Skeletal muscle cell (primary cell): ENCODE measurements around the gene MPHOSPH8.
"Not testable (repeated sequence)": the region's sequence is repeated elsewhere in the genome, so short reads cannot be mapped to it uniquely, and the experiment has no call there.

Experiments
- DNase-seq: peaks from one replicate; pipeline ENCODE4 v3.0.0-alpha.2; 2010; ENCODE audit warnings: low read depth
- H3K4me3 ChIP-seq: 2 replicates; pipeline ENCODE4 v1.5.1; 2011; ENCODE audit warnings: low read depth, mild to moderate bottlenecking, control low read depth, low read length, moderate library complexity

Gene MPHOSPH8

DNA sequence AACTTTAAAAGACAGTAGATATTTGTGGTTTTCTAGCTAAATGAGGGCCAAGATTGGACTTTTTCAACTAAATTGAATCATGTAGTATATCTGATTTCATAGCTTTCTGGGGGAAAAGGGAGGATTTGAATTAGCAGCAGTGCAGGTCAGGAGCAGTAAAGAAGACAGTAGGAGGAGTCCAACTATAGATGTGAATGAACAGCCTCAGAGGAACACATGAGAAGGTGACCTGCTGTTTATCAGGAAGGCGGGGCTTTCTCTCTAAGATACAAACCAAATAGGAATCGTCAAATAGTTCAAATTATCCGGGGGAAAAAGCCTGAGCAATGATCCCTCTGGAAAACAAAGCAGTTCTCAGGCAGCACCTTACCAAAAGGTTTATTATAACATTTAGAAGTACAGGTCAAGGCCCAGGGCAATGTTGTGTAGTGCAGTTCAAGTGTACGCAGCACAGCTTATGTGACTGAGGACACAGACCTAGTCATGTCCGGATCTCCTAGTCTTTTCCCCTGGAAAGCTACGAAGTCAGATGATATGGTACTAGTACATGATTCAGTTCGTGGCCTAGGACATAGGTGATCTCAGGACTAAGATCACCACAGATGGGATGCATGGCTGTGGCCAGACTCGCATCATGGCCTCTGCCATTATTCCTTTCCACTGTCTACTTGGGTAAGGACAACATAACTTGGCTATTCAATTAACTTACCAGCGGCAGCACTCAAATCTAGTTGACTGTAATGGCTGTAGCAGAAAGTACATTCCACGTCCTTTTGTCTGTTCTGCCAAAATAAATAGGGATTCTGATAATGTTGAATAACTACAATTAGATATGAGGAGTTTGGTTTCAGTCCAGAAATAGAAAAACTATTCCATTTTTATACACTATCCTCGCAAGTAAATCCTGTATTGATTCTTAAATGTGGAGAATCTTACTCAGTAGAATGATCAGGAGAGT is 40.3 kb downstream of the MPHOSPH8 start:
- DNase-seq, result no peak

DNA sequence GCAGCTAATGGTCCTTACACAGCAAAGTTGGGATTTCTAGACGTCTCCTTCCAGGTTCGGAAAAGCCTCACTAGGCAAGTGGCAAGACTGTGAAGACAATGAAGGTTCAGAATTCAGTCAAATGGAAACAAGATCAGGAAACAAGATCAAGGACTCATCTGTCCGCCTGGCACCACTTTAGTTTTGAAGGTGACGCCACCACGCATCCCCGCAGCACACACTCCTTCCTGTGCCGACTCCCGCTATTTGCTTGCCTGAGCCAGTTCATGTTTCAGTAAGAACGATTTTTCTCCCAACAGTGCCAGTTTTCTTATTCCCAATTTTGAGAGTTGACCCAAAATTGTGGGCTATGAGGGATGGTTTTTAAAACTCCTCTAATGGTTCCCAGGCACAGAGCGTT is 41.4 kb downstream of the MPHOSPH8 start:
- DNase-seq, result no peak

More for the DNA sequence above, 40.3 kb downstream of the MPHOSPH8 start:
- H3K4me3 ChIP-seq, result no peak overlapping the region

DNA sequence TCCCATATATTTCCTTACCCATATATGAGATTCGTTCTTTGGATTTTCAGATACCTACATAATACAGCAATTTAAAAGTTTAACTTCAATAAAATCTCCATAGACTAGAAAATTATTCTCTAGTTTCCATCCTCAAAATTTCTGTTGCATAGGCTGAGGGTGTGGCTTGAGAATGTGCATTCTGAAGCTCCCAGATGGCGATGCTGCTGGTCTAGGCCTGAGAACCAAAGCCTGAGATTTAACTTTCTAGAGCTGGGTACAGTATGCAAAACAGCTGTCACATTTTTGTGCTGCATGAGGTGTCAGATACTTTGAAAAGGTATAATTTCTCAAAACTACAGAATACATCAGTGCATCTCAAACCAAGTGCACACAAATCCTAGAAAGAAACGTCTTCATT is 42.7 kb downstream of the MPHOSPH8 start:
- no peak overlapping the region for H3K4me3 ChIP-seq
- no peak for DNase-seq

More for the DNA sequence above, 41.4 kb downstream of the MPHOSPH8 start:
- H3K4me3 ChIP-seq, result no peak overlapping the region

DNA sequence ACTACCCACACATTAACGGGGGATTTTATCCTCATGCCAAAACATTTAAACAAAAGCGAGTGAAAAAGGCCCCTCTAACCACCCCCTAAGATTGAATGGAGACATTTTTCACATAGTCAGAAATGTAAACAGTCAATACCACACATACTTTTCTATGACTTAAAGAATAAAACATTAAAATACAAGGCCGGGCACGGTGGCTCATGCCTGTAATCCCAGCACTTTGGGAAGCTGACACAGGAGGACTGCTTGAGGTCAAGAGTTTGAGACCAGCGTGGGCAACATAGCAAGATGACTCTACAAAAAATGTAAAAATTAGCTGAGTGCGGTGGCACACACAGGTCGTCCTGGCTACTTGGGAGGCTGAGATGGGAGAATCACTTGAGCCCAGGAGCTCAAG is 47.3 kb downstream of the MPHOSPH8 start:
- no peak overlapping the region for H3K4me3 ChIP-seq
- DNase-seq, result no peak

DNA sequence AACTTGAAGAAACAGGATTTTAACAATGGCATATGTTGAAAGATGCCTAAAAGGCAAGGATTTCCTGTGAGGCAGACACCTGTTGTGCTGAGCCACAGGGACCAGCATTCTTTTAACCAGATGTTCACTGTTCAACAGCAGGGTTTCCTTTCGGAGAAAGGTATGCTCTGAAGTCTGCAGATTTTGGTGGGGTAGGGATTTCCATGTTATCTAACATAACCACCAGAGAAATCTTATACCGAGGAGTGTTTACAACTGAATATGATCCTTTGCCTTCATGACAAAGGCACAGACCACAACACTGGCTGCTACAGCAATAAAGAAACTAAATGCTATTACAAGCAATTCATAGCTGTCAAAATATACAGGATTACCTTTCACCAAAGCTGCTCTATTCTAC is 48.1 kb downstream of the MPHOSPH8 start:
- no peak for DNase-seq
- no peak overlapping the region for H3K4me3 ChIP-seq

DNA sequence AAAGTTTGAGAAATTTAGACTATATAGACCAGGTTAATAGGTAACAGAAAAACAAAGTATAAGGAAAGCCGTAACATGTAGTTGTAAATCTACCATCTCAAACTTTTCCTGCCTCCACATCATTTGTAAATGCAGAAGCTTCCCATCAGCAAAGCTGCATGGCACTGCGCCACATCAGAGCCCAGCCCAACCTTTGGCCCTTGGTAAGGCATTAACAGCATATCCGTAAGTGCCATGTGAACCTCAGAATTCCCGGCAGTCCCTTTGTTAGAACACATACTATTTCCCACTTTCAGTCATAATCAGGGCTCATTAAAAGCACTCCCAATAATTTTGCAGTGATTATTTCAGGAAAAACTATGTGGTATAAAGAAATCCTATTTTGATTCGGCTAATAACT is 51.6 kb downstream of the MPHOSPH8 start:
- no peak for DNase-seq
- H3K4me3 ChIP-seq, result no peak overlapping the region

DNA sequence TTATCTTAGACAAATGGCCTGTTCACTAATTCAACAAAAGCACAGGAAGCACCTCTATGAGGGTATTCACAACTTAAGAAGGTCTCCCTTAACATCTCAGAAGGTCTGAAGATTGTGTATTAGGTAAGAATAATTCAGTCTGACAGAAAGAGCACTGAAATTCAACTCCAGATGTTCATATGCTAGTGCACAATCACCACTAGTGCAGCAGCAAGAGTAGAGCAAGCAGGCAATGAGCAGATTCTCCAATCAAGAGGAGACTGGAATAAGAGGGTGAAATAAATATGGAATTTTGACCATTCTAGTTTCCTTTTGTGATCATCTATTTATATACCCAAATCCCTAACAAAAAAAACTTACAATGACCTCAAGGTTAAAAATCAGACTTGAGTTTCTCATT is 52.0 kb downstream of the MPHOSPH8 start:
- no peak overlapping the region for H3K4me3 ChIP-seq
- DNase-seq, result no peak

DNA sequence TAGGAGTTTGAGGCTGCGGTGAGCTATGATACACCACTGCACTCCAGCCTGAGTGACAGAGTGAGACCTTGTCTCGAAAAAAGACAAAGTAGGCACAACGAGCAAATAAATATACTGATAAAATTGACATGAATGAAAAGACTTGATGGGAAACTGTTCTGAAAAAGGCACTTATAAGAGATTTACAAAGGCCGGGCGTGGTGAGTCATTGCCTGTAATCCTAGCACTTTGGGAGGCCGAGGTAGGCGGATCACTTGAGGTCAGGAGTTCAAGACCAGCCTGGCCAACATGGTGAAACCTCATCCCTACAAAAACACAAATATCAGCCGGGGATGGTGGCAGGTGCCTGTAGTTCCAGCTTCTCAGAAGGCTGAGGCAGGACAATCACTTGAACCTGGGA is 58.0 kb downstream of the MPHOSPH8 start:
- not testable (repeated sequence) for DNase-seq, H3K4me3 ChIP-seq

DNA sequence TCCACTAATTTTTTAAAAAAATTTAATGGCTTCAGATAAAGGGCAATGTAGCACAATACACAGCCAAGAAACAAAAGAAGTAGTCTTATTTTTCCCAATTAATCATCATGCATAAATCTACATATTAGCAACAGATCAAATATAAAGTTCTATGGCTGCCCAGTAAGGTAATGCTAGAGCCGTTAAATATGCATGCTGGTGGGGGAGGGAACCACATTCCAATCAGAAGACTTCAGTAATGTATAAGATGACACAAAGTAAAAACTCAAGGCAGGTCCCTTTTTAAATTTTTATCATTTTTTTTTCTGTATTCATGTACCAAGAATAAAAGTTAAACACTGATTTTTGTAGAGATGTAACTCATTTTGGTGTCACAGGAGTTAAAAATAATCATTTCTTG is 62.0 kb downstream of the MPHOSPH8 start:
- no peak for DNase-seq
- no peak overlapping the region for H3K4me3 ChIP-seq

DNA sequence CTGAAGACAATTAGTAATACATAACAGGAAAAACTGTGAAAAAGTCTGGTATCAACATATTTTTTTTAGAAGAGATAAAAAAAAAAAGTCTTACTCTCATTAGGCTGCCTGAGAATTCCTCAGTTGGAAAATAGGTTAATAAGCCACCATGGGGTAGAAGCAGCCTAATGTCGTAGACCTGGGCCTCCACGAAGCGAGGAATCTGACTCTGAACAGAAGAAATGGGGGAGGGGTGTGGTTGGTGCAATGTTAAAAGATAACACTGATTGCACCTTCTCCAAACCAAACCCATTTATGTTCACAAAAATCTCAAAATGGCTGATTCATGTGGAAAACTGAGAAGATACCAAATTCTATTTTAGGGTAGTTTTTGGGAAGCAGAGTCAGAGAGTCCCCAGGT is 62.4 kb downstream of the MPHOSPH8 start:
- no peak overlapping the region for H3K4me3 ChIP-seq
- no peak for DNase-seq

DNA sequence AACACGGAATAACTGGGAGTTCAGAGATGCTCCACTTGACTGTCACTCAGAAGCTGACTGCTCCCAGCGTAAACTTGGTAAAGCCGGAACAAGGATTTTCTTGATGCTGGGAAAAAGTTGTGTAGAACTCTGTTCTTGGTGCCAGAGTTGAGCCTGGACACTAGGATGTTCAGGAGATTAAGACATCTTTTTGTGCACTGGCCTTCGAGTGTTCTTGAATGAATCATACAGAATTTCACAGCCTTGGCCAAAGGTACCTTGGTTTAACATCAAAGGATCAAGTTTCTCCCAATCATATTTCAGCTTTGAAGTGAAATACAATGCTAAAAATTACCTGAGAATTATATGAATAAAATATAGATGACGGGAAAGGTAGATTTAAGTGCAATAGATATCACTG is 67.5 kb downstream of the MPHOSPH8 start:
- not testable (repeated sequence) for H3K4me3 ChIP-seq, DNase-seq

DNA sequence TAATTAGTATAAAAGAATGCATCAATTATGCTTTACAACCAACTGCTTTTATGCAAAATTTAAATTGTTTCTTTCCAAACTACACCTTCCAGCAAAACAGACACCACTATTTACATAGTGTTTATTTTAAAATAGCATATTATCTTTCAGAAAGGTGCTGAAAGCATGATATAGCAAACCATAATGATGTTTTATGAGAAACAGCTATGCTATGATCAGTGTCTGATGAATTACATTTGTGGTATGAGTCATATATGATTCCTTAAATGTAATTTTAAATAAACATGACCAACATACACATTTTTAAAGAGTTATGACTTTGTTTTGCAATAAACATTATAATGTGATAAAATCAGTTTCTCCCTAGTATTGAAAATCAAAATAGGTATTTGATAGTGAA is 68.2 kb downstream of the MPHOSPH8 start:
- H3K4me3 ChIP-seq, DNase-seq: not testable (repeated sequence)

DNA sequence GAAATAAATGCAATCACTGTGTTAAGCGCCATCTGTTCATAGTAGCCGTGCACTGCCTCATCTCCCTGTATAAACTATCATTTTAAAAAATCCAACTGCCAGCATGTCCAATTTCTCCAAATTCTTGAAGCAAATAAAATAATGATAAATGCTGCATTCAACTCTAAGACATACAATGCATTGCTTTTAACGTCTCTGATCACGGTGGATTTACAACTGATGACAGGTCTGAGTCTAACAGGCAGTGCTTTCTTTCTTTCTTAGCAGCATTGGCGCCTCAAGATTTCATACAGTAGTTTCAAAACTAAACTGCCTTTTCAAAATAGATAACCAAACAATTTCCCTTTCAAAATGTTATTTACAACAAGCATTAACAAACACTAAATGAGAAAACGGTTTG is 70.8 kb downstream of the MPHOSPH8 start:
- not testable (repeated sequence) for DNase-seq, H3K4me3 ChIP-seq

DNA sequence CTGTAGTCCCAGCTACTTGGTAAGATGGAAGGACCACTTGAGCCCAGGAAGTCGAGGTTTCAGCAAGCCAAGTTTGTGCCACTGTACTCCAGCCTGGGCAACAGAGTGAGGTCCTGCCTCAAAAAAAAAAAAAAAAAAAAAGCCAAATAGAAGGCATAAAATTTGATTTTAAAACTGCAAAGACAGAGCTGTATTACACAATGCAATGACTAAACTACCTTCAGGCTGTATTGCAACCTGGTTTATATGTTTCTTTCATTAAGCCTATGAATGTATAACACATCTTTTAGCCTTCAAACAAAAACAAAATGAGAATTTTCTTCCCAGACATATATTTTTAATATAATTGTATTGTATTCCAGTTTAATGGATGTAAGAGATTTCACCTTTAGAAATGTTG is 75.6 kb downstream of the MPHOSPH8 start:
- not testable (repeated sequence) for H3K4me3 ChIP-seq, DNase-seq

DNA sequence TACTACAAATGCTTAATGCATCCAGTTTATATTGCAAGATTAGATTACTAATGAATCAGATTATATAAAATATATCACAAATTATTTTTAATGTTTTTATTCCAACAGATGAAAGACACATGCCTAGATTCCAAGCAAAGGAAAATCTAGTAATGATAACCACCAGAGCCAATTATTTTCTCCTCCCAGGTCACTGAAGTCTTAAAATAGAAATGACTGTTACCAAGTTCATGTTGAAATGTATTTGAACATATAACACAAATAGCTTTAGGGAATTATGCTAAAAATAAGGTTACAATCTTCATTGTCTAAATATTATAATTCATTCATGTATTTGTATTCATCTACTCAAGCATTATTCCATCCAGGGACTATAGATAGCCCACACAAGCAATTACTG is 76.3 kb downstream of the MPHOSPH8 start:
- not testable (repeated sequence) for H3K4me3 ChIP-seq, DNase-seq

DNA sequence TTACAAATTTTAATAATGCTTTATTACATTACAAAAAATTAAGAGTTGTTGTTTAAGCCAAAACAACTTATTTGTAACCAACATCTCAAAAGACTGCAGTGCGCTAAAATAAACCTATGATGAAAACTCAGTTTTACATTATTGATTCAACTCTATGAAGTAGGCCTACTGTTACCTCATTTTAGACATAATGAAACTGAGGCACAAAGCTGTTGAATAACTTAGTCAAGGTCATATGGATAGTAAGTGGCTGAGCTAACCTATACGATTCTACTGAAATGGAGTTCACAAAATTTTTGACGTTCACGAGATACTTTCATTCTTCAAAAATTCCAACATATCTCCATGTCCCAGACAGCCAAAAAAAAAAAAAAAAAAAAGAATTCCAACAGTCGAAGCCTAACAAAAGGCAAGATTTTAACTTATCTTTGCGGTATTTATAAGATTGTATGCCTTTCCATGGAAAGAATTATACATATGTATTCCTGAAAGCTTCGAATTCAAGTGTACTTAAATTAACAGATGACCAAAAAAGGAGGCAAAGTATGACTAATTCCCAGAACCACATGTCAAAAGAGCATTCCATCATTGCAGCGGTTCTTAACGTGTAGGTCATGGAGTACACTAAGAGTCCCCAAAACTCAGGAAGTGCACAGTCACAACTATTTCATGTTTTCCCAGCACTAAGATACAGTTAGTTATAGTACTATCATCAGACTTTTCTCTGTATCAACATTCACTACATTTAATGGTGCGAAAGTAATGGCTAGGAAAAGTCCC is 79.9 kb downstream of the MPHOSPH8 start:
- peak; percentile 28 for DNase-seq

DNA sequence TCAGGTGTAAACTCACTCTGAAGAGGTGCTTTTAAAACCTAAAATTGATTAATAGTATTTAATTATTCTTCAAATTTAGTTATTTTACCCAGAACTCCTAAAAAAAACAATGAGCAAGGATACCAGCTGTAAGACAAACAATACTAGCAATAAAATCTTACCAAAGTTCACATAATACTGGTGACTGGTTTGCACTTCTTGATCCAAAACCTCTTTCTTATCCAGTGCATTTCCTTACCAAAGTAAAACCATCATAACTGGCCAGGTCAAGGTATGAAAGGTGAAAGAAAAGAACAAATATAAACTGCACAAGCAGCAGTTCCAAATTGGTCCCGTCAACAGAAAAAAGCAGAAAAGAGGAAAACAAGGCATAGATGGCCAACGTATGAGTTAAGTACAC is 86.6 kb downstream of the MPHOSPH8 start:
- DNase-seq, result no peak
- no peak overlapping the region for H3K4me3 ChIP-seq

More for the DNA sequence above, 79.9 kb downstream of the MPHOSPH8 start:
- no peak overlapping the region for H3K4me3 ChIP-seq
